Tibial artery (tissue), 4 donors: Measurements from ENCODE around the gene TENM3.

Source experiments
- DNase-seq, 2 donors: peaks; one replicate each; pipeline ENCODE4 v3.0.0-alpha.2; 2019
- H3K27ac ChIP-seq, 2 donors: fragments of 200-600 bp; sonication (generic) in 1 of 2; 1 replicate in 1 of 2; 2 replicates in 1 of 2; pipeline ENCODE4 v1.5.1; 2018 to 2019; ENCODE audit warnings: mild to moderate bottlenecking in 1 of 2
- H3K27me3 ChIP-seq, 2 donors: fragments of 200-600 bp; sonication (generic) in 1 of 2; one replicate each; pipeline versions ENCODE4 v1.5.1 to v1.6.0; 2016 to 2019
- H3K36me3 ChIP-seq, 3 donors: fragments of 200-600 bp; sonication (generic) in 2 of 3; one replicate each; pipeline ENCODE4 v1.5.1; 2016 to 2019; ENCODE audit warnings: mild to moderate bottlenecking in 2 of 3
- H3K4me1 ChIP-seq, 4 donors: fragments of 200-600 bp; sonication (generic) in 2 of 4; 1 replicate in 3 of 4; 2 replicates in 1 of 4; pipeline ENCODE4 v1.5.1; 2016 to 2019
- H3K4me3 ChIP-seq, 2 donors: fragments of 200-600 bp; sonication (generic) in 1 of 2; 1 replicate in 1 of 2; 2 replicates in 1 of 2; pipeline ENCODE4 v1.5.1; 2018 to 2019; ENCODE audit warnings: mild to moderate bottlenecking in 2 of 2
- H3K9me3 ChIP-seq, 3 donors: fragments of 200-600 bp; sonication (generic) in 1 of 3; one replicate each; pipeline ENCODE4 v1.5.1; 2016 to 2019
- CTCF ChIP-seq, 2 experiments: fragments of 200-600 bp in 1 of 2; fragments of 450-650 bp in 1 of 2; IDR thresholded peaks; one replicate each; pipeline ENCODE4 v1.5.1; 2017 to 2019; ENCODE audit warnings: antibody characterized with exemption in 2 of 2, mild to moderate bottlenecking in 1 of 2, moderate library complexity in 1 of 2
- intact Hi-C: fragments of 100-400 bp; cut with DNase I; formaldehyde crosslinking; loops from one replicate; pipeline ENCODE4 v1.15.0; 2023; ENCODE audit warnings: low total_unique reads

The TENM3 gene

GRCh38 chr4:182354867-182355266 lies 111.7 kb downstream of the TENM3 start:
- no peak for DNase-seq
- no peaks in the 10 kb centered on the region for H3K36me3 ChIP-seq
- no peaks in the 10 kb centered on the region for H3K27me3 ChIP-seq
- H3K4me1 ChIP-seq: no peaks in the 10 kb centered on the region
- no peak overlapping the region for H3K27ac ChIP-seq
- no peak overlapping the region for H3K4me3 ChIP-seq
- H3K9me3 ChIP-seq: no peaks in the 10 kb centered on the region
- intact Hi-C loops: no loop called here
- TF ChIP-seq CTCF (IDR thresholded peaks at IDR 0.05): no peak

- DNase-seq: no peak
- intact Hi-C loops: no loop called here
- Histone ChIP-seq H3K9me3 (no peaks in the 10 kb centered on the region), H3K4me1 (no peaks in the 10 kb centered on the region), H3K4me3 (no peak overlapping the region), H3K36me3 (no peaks in the 10 kb centered on the region), H3K27me3 (no peaks in the 10 kb centered on the region), H3K27ac (no peak overlapping the region)
- no peak for TF ChIP-seq CTCF (IDR thresholded peaks at IDR 0.05)
Measured at GRCh38 chr4:182367153-182367552, 124.0 kb downstream of the TENM3 start.

- no peak for DNase-seq
- no peak overlapping the region for H3K27ac ChIP-seq
- H3K4me1 ChIP-seq: no peaks in the 10 kb centered on the region
- no peak for TF ChIP-seq CTCF (IDR thresholded peaks at IDR 0.05)
- H3K4me3 ChIP-seq: no peak overlapping the region
- H3K36me3 ChIP-seq: no peaks in the 10 kb centered on the region
- intact Hi-C loops: no loop called here
- H3K9me3 ChIP-seq: no peaks in the 10 kb centered on the region
- H3K27me3 ChIP-seq: no peaks in the 10 kb centered on the region
Measured at GRCh38 chr4:182369211-182369610, 126.0 kb downstream of the TENM3 start.

GRCh38 chr4:182370491-182370890 lies 127.3 kb downstream of the TENM3 start:
- H3K9me3 ChIP-seq: no peaks in the 10 kb centered on the region
- H3K27me3 ChIP-seq: no peaks in the 10 kb centered on the region
- H3K36me3 ChIP-seq: no peaks in the 10 kb centered on the region
- no peak for DNase-seq
- no peak overlapping the region for H3K27ac ChIP-seq
- no peak overlapping the region for H3K4me3 ChIP-seq
- intact Hi-C loops: no loop called here
- H3K4me1 ChIP-seq: no peaks in the 10 kb centered on the region
- no peak for TF ChIP-seq CTCF (IDR thresholded peaks at IDR 0.05)

GRCh38 chr4:182380771-182381181 lies 137.6 kb downstream of the TENM3 start:
- Histone ChIP-seq H3K27ac (no peak overlapping the region), H3K36me3 (no peaks in the 10 kb centered on the region), H3K4me1 (no peaks in the 10 kb centered on the region), H3K9me3 (no peaks in the 10 kb centered on the region), H3K4me3 (no peak overlapping the region), H3K27me3 (no peaks in the 10 kb centered on the region)
- TF ChIP-seq CTCF (IDR thresholded peaks at IDR 0.05): no peak
- DNase-seq: no peak
- intact Hi-C loops: no loop called here

- intact Hi-C loops: no loop called here
- Histone ChIP-seq H3K9me3 (no peaks in the 10 kb centered on the region), H3K4me3 (no peak overlapping the region), H3K27ac (no peak overlapping the region), H3K4me1 (no peaks in the 10 kb centered on the region), H3K36me3 (no peaks in the 10 kb centered on the region), H3K27me3 (no peaks in the 10 kb centered on the region)
- DNase-seq: no peak
- TF ChIP-seq CTCF (IDR thresholded peaks at IDR 0.05): no peak
Measured at GRCh38 chr4:182382941-182383340, 139.7 kb downstream of the TENM3 start.
